H1 (cell line): ENCODE results near the gene FRMD4B. TPM values are rescaled to one million over a fixed set of nuclear protein-coding genes. Genes with fewer than 3 reads are reported as not detected.

ENCODE experiments used
- CTCF ChIA-PET: fragments of 300-600 bp; sonication (Branson Sonifier 250); formaldehyde crosslinking; loops from one replicate; lab custom pipeline; 2021; ENCODE audit not compliant: partially characterized antibody; lab: Charles Lee
- POLR2A ChIA-PET: fragments of 300-600 bp; sonication (Branson Sonifier 250); formaldehyde crosslinking; loops from one replicate; lab custom pipeline; 2021; ENCODE audit warnings: inconsistent platforms; ENCODE audit not compliant: partially characterized antibody; lab: Charles Lee
- DNase-seq, 2 experiments: peaks; one replicate each; pipeline versions ENCODE4 v3.0.0 to v3.0.0-alpha.2; 2010 to 2022; ENCODE audit warnings: low spot score in 2 of 2, low read depth in 1 of 2, mixed read lengths in 1 of 2
- FAIRE-seq: peaks from 2 replicates; lab custom pipeline; 2011; peaks lifted over from hg19 to GRCh38; lab: Jason Lieb, UNC
- H2AFZ ChIP-seq: 2 replicates; pipeline ENCODE4 v1.8.1; 2012; ENCODE audit warnings: low read length, inconsistent platforms
- H2AK5ac ChIP-seq: 2 replicates; pipeline ENCODE4 v1.6.1; 2013; ENCODE audit warnings: low read depth, low read length
- H2BK120ac ChIP-seq: replicated peaks from 2 replicates; pipeline ENCODE3; 2013; ENCODE audit warnings: low read depth, low read length, inconsistent platforms
- H2BK12ac ChIP-seq: 2 replicates; pipeline ENCODE4 v1.6.1; 2013; ENCODE audit warnings: low read depth, low read length
- H2BK15ac ChIP-seq: 2 replicates; pipeline ENCODE4 v1.6.1; 2013; ENCODE audit warnings: low read length
- H2BK20ac ChIP-seq: 2 replicates; pipeline ENCODE4 v1.6.1; 2013; ENCODE audit warnings: low read length
- H2BK5ac ChIP-seq: 2 replicates; pipeline ENCODE4 v1.6.1; 2013; ENCODE audit warnings: low read depth, low read length
- H3K14ac ChIP-seq: 2 replicates; pipeline ENCODE4 v1.6.1; 2013; ENCODE audit warnings: inconsistent platforms; ENCODE audit not compliant: insufficient read length
- H3K18ac ChIP-seq: 2 replicates; pipeline ENCODE4 v1.6.1; 2013; ENCODE audit warnings: low read length; ENCODE audit errors: extremely low read depth
- H3K23ac ChIP-seq: 2 replicates; pipeline ENCODE4 v1.6.1; 2013; ENCODE audit warnings: inconsistent platforms; ENCODE audit not compliant: insufficient read length
- H3K23me2 ChIP-seq: 2 replicates; pipeline ENCODE4 v1.6.1; 2013; ENCODE audit warnings: low read depth, low read length
- H3K27ac ChIP-seq: 2 replicates; pipeline ENCODE4 v1.6.1; 2011; ENCODE audit warnings: low read depth, low read length, inconsistent platforms
- H3K27me3 ChIP-seq, 4 experiments: replicated peaks in 1 of 4; 1 replicate in 1 of 4; 2 replicates in 3 of 4; pipeline versions ENCODE4 v1.6.1 to v1.8.1; 2011 to 2013; ENCODE audit warnings: low read length in 3 of 4, mild to moderate bottlenecking in 3 of 4, inconsistent platforms in 2 of 4, mixed read lengths in 2 of 4, moderate library complexity in 1 of 4; ENCODE audit not compliant: control insufficient read depth in 3 of 4, insufficient read depth in 3 of 4; ENCODE audit errors: extremely low read depth in 1 of 4
- H3K36me3 ChIP-seq, 4 experiments: 2 replicates each; pipeline versions ENCODE4 v1.6.1 to v1.8.1; 2011 to 2013; ENCODE audit warnings: mild to moderate bottlenecking in 4 of 4, low read length in 3 of 4, moderate library complexity in 2 of 4, control low read depth in 1 of 4, inconsistent platforms in 1 of 4; ENCODE audit not compliant: insufficient read depth in 4 of 4, control insufficient read depth in 2 of 4
- H3K4ac ChIP-seq: replicated peaks from 2 replicates; pipeline ENCODE3; 2013; ENCODE audit warnings: low read length, low read depth, mixed read lengths, inconsistent platforms; ENCODE audit not compliant: insufficient read length
- H3K4me1 ChIP-seq, 4 experiments: replicated peaks in 1 of 4; 1 replicate in 1 of 4; 2 replicates in 3 of 4; pipeline versions ENCODE4 v1.6.1 to v1.8.1; 2011 to 2013; ENCODE audit warnings: low read length in 3 of 4, inconsistent platforms in 2 of 4, mixed read lengths in 1 of 4; ENCODE audit not compliant: insufficient read depth in 4 of 4, control insufficient read depth in 3 of 4
- H3K4me2 ChIP-seq, 2 experiments: 2 replicates each; pipeline versions ENCODE4 v1.6.1 to v1.8.1; 2011 to 2013; ENCODE audit warnings: low read depth in 2 of 2, low read length in 2 of 2, control low read depth in 1 of 2, inconsistent platforms in 1 of 2, mild to moderate bottlenecking in 1 of 2; ENCODE audit not compliant: insufficient read depth in 1 of 2
- H3K4me3 ChIP-seq, 4 experiments: fragments of 200-600, 300-600 bp in 1 of 4; sonication (generic), shearing (Covaris generic), sonication (Bioruptor Twin) in 1 of 4; 2 replicates each; pipeline versions ENCODE4 v1.5.1 to v1.8.1; 2011 to 2016; ENCODE audit warnings: low read length in 4 of 4, low read depth in 3 of 4, control low read depth in 2 of 4, inconsistent platforms in 2 of 4, mild to moderate bottlenecking in 2 of 4, mixed read lengths in 1 of 4, moderate library complexity in 1 of 4; ENCODE audit not compliant: insufficient read depth in 2 of 4; ENCODE audit errors: extremely low read depth in 1 of 4
- H3K56ac ChIP-seq: replicated peaks from 2 replicates; pipeline ENCODE3; 2013; ENCODE audit warnings: low read depth, mild to moderate bottlenecking, mixed read lengths, low read length, inconsistent platforms; ENCODE audit not compliant: insufficient read length
- H3K79me1 ChIP-seq: 2 replicates; pipeline ENCODE4 v1.6.1; 2013; ENCODE audit warnings: low read depth, low read length, control low read depth
- H3K79me2 ChIP-seq, 2 experiments: 2 replicates each; pipeline versions ENCODE4 v1.6.1 to v1.8.1; 2012 to 2013; ENCODE audit warnings: low read length in 2 of 2, mild to moderate bottlenecking in 2 of 2, inconsistent platforms in 1 of 2; ENCODE audit not compliant: insufficient read depth in 2 of 2, control insufficient read depth in 1 of 2
- H3K9ac ChIP-seq, 4 experiments: replicated peaks in 1 of 4; 1 replicate in 1 of 4; 2 replicates in 3 of 4; pipeline versions ENCODE4 v1.6.1 to v1.8.1; 2011 to 2013; ENCODE audit warnings: low read depth in 3 of 4, low read length in 3 of 4, control low read depth in 2 of 4, mild to moderate bottlenecking in 2 of 4, moderate library complexity in 2 of 4, inconsistent platforms in 1 of 4; ENCODE audit errors: extremely low read depth in 1 of 4
- H3K9me3 ChIP-seq, 2 experiments: 2 replicates each; pipeline versions ENCODE4 v1.6.1 to v1.8.1; 2012 to 2013; ENCODE audit warnings: mild to moderate bottlenecking in 2 of 2, moderate library complexity in 2 of 2, control low read depth in 1 of 2, inconsistent platforms in 1 of 2, low read depth in 1 of 2, low read length in 1 of 2, mixed read lengths in 1 of 2; ENCODE audit not compliant: insufficient read depth in 2 of 2
- H4K20me1 ChIP-seq, 2 experiments: replicated peaks in 1 of 2; 2 replicates each; pipeline versions ENCODE3 to v1.8.1; 2011 to 2013; ENCODE audit warnings: inconsistent platforms in 2 of 2, low read length in 2 of 2, mild to moderate bottlenecking in 1 of 2; ENCODE audit not compliant: insufficient read depth in 2 of 2, control insufficient read depth in 1 of 2
- H4K5ac ChIP-seq: 2 replicates; pipeline ENCODE4 v1.6.1; 2013; ENCODE audit warnings: low read length, low read depth, mixed read lengths, inconsistent platforms; ENCODE audit not compliant: insufficient read length
- H4K8ac ChIP-seq: 2 replicates; pipeline ENCODE4 v1.8.0; 2013; ENCODE audit warnings: mild to moderate bottlenecking, moderate library complexity, low read length, inconsistent platforms; ENCODE audit not compliant: insufficient read depth; ENCODE audit errors: extremely low read depth
- H4K91ac ChIP-seq: replicated peaks from 2 replicates; pipeline ENCODE3; 2013; ENCODE audit warnings: low read length, mixed read lengths, inconsistent platforms; ENCODE audit not compliant: insufficient read length
- CEBPB ChIP-seq: IDR thresholded peaks from 2 replicates; pipeline ENCODE4 v1.6.1; 2012; ENCODE audit warnings: low read depth, low read length
- HDAC2 ChIP-seq, 2 experiments: fragments of 300-600 bp in 1 of 2; sonication (generic) in 1 of 2; IDR thresholded peaks; 2 replicates each; pipeline ENCODE4 v1.6.1; 2011 to 2012; ENCODE audit warnings: low read depth in 2 of 2, low read length in 2 of 2, mild to moderate bottlenecking in 2 of 2, moderate library complexity in 2 of 2, borderline replicate concordance in 1 of 2, inconsistent platforms in 1 of 2
- MAFK ChIP-seq: IDR thresholded peaks from 2 replicates; pipeline ENCODE4 v1.6.1; 2012; ENCODE audit warnings: low read depth, mild to moderate bottlenecking, improper control_type of control experiment, low read length
- WGBS, 2 experiments: shearing (Covaris generic) in 1 of 2; methylation state at CpG; one replicate each; pipeline versions ENCODE4 v1.1.6 to v1.1.7; 2013 to 2015; ENCODE audit warnings: low lambda C conversion rate in 2 of 2, mixed read lengths in 2 of 2, inconsistent platforms in 1 of 2, low coverage in 1 of 2, missing lambda C conversion rate in 1 of 2; ENCODE audit not compliant: insufficient replicate concordance in 2 of 2, insufficient coverage in 1 of 2, insufficient read length in 1 of 2; ENCODE audit errors: extremely low coverage in 1 of 2, missing lambda C conversion rate in 1 of 2; 5-methylcytosine and 5-hydroxymethylcytosine counted together
- polyA plus RNA-seq, 7 experiments: library from polyadenylated mRNA; depleted of rRNA in 3 of 7; stranded (reverse) in 5 of 7; unstranded in 2 of 7; fragments of >200 nt in 5 of 7; fragments of 200-250 nt in 2 of 7; gene quantifications; 1 replicate in 5 of 7; 2 replicates in 1 of 7; 4 replicates in 1 of 7; pipeline versions ENCODE4 v1.2.1 to v1.2.3, GENCODE V29; 2011 to 2013; ENCODE audit warnings: missing spikeins in 2 of 7, mixed read lengths in 2 of 7
- total RNA-seq: library from RNA; stranded (reverse); fragmentation: NEBNext Ultra II Directional; extraction: Animal tissue kit (Norgen Biotek cat#: 25700); gene quantifications from 2 replicates; pipeline ENCODE4 v1.2.1, GENCODE V29; 2021

The FRMD4B gene
- total and polyA plus RNA-seq, 2 of the 8 experiments (the other 6 are each of a cell fraction or from before 2014, with no cell fraction given): 2.7 to 7.2 TPM

DNA sequence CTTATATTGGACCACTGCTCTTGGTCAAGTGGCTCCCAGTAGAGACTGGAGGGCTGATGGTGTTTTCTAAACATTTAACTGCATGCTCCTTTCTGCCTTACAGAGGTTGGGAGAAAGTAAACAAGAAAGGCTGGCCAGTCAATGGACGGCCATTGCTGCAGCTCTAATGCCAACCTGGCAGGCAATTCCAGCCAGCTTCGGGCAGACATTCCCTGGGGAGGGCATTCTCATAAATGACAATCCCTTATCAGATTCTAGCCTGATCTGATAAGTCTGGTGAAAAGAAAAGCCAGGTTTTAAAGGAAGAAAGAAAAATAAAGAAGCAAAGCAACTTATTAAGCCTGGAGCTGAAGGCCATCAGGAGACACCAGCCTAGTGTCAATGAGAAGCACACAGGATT, 60.7 kb downstream of the FRMD4B start:
- Histone ChIP-seq H2BK15ac (no peak overlapping the region), H3K36me3 (no peaks in the 10 kb centered on the region), H2BK12ac (no peak overlapping the region), H3K4me3 (no peak overlapping the region), H3K9ac (no peak overlapping the region), H3K23me2 (no peaks in the 10 kb centered on the region), H3K4me1 (peaks cover 0 to 4% (median 0%) of the 10 kb centered on the region in 4 experiments; a peak in 1 of 7 replicates), H3K56ac (no peak overlapping the region), H3K4me2 (no peak overlapping the region), H3K79me2 (no peaks in the 10 kb centered on the region), H2BK120ac (no peak overlapping the region), H3K4ac (no peak overlapping the region), H2BK20ac (no peak overlapping the region), H4K20me1 (peaks cover 0 to 2% of the 10 kb centered on the region in 2 experiments), H2AK5ac (no peak overlapping the region), H3K27me3 (no peaks in the 10 kb centered on the region; a peak in 1 of 7 replicates), H2BK5ac (no peak overlapping the region), H4K91ac (no peak overlapping the region), H3K23ac (no peak overlapping the region), H2AFZ (no peak overlapping the region), H3K18ac (no peak overlapping the region), H4K8ac (no peak overlapping the region), H3K14ac (no peak overlapping the region), H3K27ac (no peak overlapping the region), H4K5ac (no peak overlapping the region), H3K79me1 (no peaks in the 10 kb centered on the region), H3K9me3 (no peaks in the 10 kb centered on the region)
- ChIA-PET CTCF (interaction anchor here (1.1 to 8.9 kb wide), 7 partner anchors 9 to 342 kb away, joined by 3 to 95 read pairs (median 4); no protein-coding TSS in a partner anchor), POLR2A (no interaction called here)
- WGBS, 2 experiments: 97% methylated on average over 2 of the region's 2 CpGs; no CpG with 5 or more reads in 1 of the 2 experiments
- DNase-seq: no peak
- FAIRE-seq: no peak
- no peak for TF ChIP-seq MAFK
- TF ChIP-seq HDAC2 (IDR thresholded peaks at IDR 0.05; ENCODE audit: borderline replicate concordance in 1 of 2, low read depth in 2 of 2, low read length in 2 of 2): no peak
- no peak for TF ChIP-seq CEBPB
